ENCODE results near the gene CLIC5. TPM values are rescaled to one million over a fixed set of nuclear protein-coding genes. Genes with fewer than 3 reads are reported as not detected.

The CLIC5 gene
- total and polyA plus RNA-seq, 2 of the 8 experiments (the other 6 are each of a cell fraction or from before 2014, with no cell fraction given), result 0.12 to 0.15 TPM

DNA sequence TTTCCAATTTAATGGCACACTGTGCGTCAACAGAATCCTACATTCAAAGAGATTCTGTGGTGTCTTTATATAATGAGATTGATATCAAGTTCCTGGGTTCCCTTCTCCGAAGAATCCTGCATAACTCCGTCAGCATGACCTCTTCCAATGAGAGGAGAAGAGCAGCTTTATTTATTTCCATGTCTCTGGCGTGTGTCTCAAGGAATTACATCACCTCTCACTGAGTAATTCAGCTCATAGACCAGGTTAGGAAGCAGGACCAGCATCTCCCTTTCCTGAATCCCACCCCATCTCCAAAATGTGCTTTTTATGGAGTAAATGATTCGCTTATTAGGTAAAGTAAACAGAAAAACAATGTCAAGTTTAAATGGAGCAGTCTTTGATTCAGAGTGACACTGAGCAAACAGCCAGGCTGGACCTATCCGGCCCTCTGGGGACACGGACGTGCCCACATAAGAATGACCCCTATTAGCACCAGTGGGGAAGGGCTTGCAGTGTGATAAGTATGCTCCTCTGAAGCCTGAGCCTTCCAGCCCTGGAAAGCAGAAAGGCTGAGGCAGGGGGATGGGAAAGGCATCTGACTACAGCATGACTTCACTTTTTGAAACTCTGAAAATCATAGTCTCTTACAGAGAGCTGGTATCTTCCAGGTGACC is 165.2 kb downstream of the CLIC5 start:
- Histone ChIP-seq H4K20me1 (replicated peaks in 1 of 2; ENCODE audit: control insufficient read depth in 1 of 2, insufficient read depth in 2 of 2, low read length in 2 of 2) (no peaks in the 10 kb centered on the region), H3K36me3 (ENCODE audit: control insufficient read depth in 2 of 4, insufficient read depth in 4 of 4, low read length in 3 of 4) (no peaks in the 10 kb centered on the region), H3K4me2 (ENCODE audit: insufficient read depth in 1 of 2, low read depth in 2 of 2, low read length in 2 of 2) (no peak overlapping the region), H2BK5ac (ENCODE audit: low read depth, low read length) (no peak overlapping the region), H2AK5ac (ENCODE audit: low read depth, low read length) (no peak overlapping the region), H3K9ac (replicated peaks in 1 of 4; ENCODE audit: extremely low read depth in 1 of 4, low read depth in 3 of 4, low read length in 3 of 4) (no peak overlapping the region), H3K27ac (ENCODE audit: low read depth, low read length) (no peak overlapping the region), H3K4me1 (replicated peaks in 1 of 4; ENCODE audit: control insufficient read depth in 3 of 4, insufficient read depth in 4 of 4, low read length in 3 of 4) (peaks cover 0 to 10% (median 3%) of the 10 kb centered on the region in 4 experiments; a peak in 3 of 7 replicates), H3K4me3 (ENCODE audit: extremely low read depth in 1 of 4, insufficient read depth in 2 of 4, low read depth in 3 of 4, low read length in 4 of 4) (no peak overlapping the region), H3K23me2 (ENCODE audit: low read depth, low read length) (no peaks in the 10 kb centered on the region), H2BK120ac (replicated peaks; ENCODE audit: low read depth, low read length) (no peak overlapping the region), H3K14ac (ENCODE audit: insufficient read length) (no peak overlapping the region), H3K56ac (replicated peaks; ENCODE audit: insufficient read length, low read depth, low read length) (no peak overlapping the region), H3K79me1 (ENCODE audit: low read depth, low read length) (no peaks in the 10 kb centered on the region), H2BK20ac (ENCODE audit: low read length) (no peak overlapping the region), H3K79me2 (ENCODE audit: control insufficient read depth in 1 of 2, insufficient read depth in 2 of 2, low read length in 2 of 2) (no peaks in the 10 kb centered on the region), H4K8ac (ENCODE audit: extremely low read depth, insufficient read depth, low read length) (no peak overlapping the region), H4K91ac (replicated peaks; ENCODE audit: insufficient read length, low read length) (no peak overlapping the region), H3K23ac (ENCODE audit: insufficient read length) (no peak overlapping the region), H3K27me3 (replicated peaks in 1 of 4; ENCODE audit: control insufficient read depth in 3 of 4, extremely low read depth in 1 of 4, insufficient read depth in 3 of 4, low read length in 3 of 4) (peaks cover 0 to 2% (median under 1%) of the 10 kb centered on the region in 4 experiments; a peak in 2 of 7 replicates), H2BK12ac (ENCODE audit: low read depth, low read length) (no peak overlapping the region), H3K9me3 (ENCODE audit: insufficient read depth in 2 of 2, low read depth in 1 of 2, low read length in 1 of 2) (no peaks in the 10 kb centered on the region), H2BK15ac (ENCODE audit: low read length) (no peak overlapping the region), H3K4ac (replicated peaks; ENCODE audit: insufficient read length, low read depth, low read length) (no peak overlapping the region), H3K18ac (ENCODE audit: extremely low read depth, low read length) (no peak overlapping the region), H2AFZ (ENCODE audit: low read length) (peak overlapping the region; percentile 52; the same call in 1 of the 2 replicates), H4K5ac (ENCODE audit: insufficient read length, low read depth, low read length) (no peak overlapping the region)
- DNase-seq (ENCODE audit: low read depth in 1 of 2, low spot score in 2 of 2), result no peak
- POLR2A ChIA-PET (ENCODE audit: partially characterized antibody), result no interaction called here
- 74% methylated on average over 8 of the region's 8 CpGs; no CpG with 5 or more reads in 1 of the 2 experiments for WGBS, 2 experiments (ENCODE audit: extremely low coverage in 1 of 2, insufficient coverage in 1 of 2, insufficient read length in 1 of 2, insufficient replicate concordance in 2 of 2, low coverage in 1 of 2, low lambda C conversion rate in 2 of 2, missing lambda C conversion rate in 1 of 2)
- CTCF ChIA-PET (ENCODE audit: partially characterized antibody), result interaction anchor here (1.5 kb wide), 1 partner anchor 74 kb away, joined by 3 read pairs; no protein-coding TSS in a partner anchor
- FAIRE-seq, result no peak
- TF ChIP-seq KDM1A (IDR thresholded peaks at IDR 0.05; ENCODE audit: borderline replicate concordance, low read length) (no peak), EZH2 (IDR thresholded peaks at IDR 0.05; ENCODE audit: low read depth, low read length, severe bottlenecking) (no peak), POU5F1 (IDR thresholded peaks at IDR 0.05; ENCODE audit: low read depth, low read length) (no peak), TEAD4 (IDR thresholded peaks at IDR 0.05; ENCODE audit: low read depth, low read length) (no peak), GTF2F1 (IDR thresholded peaks at IDR 0.05; ENCODE audit: borderline replicate concordance, low read depth, low read length) (no peak), POLR2AphosphoS5 (IDR thresholded peaks at IDR 0.05; ENCODE audit: low read depth, low read length) (no peak), BRCA1 (IDR thresholded peaks at IDR 0.05; ENCODE audit: low read depth, low read length) (no peak), HDAC2 (IDR thresholded peaks at IDR 0.05; ENCODE audit: borderline replicate concordance in 1 of 2, low read depth in 2 of 2, low read length in 2 of 2) (no peak), CBX8 (IDR thresholded peaks at IDR 0.05; ENCODE audit: borderline replicate concordance, low read depth, low read length) (no peak), TBP (IDR thresholded peaks at IDR 0.05; ENCODE audit: low read depth, low read length) (no peak), ASH2L (IDR thresholded peaks at IDR 0.05; ENCODE audit: low read length) (no peak), CTBP2 (IDR thresholded peaks at IDR 0.05; ENCODE audit: borderline replicate concordance, insufficient read depth, insufficient read length, low read length) (no peak)
- TF ChIP-seq, protein P1, sequence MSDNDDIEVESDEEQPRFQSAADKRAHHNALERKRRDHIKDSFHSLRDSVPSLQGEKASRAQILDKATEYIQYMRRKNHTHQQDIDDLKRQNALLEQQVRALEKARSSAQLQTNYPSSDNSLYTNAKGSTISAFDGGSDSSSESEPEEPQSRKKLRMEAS (IDR thresholded peaks at IDR 0.05), result no peak

Measured in H1 (cell line).